Daoy (cell line): Measurements from ENCODE around the gene CALCOCO2. TPM values are rescaled to one million over a fixed set of nuclear protein-coding genes. Genes with fewer than 3 reads are reported as not detected.
"Not testable (repeated sequence)": the region's sequence is repeated elsewhere in the genome, so short reads cannot be mapped to it uniquely, and the experiment has no call there.

ENCODE experiments used
- DNase-seq: peaks from one replicate; pipeline ENCODE4 v3.0.0-alpha.2; 2015; ENCODE audit warnings: low read depth
- total RNA-seq: library from RNA; depleted of rRNA; stranded (reverse); fragments of >200 nt; shearing (Covaris generic); gene quantifications from 2 replicates; pipeline ENCODE4 v1.2.3, GENCODE V29; 2014; rRNA removed

Gene CALCOCO2
- total RNA-seq = 11.0 and 20.9 TPM in 2 replicates

- peak; percentile 95 for DNase-seq
Measured at GRCh38 chr17:48830840-48831548, at the start of gene CALCOCO2. Gene CALCOCO2, plus strand, starts transcription at chr17:48831035. Its CDS starts 10,673 bp downstream, at chr17:48841708.

GRCh38 chr17:48787828-48788227 lies 43.0 kb upstream of the CALCOCO2 start:
- no peak for DNase-seq

- DNase-seq = no peak
Measured at GRCh38 chr17:48790607-48791127, 40.2 kb upstream of the CALCOCO2 start.

- peak; percentile 72 for DNase-seq
Measured at GRCh38 chr17:48791128-48792032, 39.5 kb upstream of the CALCOCO2 start.

- DNase-seq = no peak
Measured at GRCh38 chr17:48792033-48792798, 38.6 kb upstream of the CALCOCO2 start.

- DNase-seq = peak; percentile 48
Measured at GRCh38 chr17:48795444-48796162, 35.2 kb upstream of the CALCOCO2 start.

GRCh38 chr17:48796163-48796522 lies 34.7 kb upstream of the CALCOCO2 start:
- not testable (repeated sequence) for DNase-seq

- DNase-seq = no peak
Measured at GRCh38 chr17:48799069-48799723, 31.6 kb upstream of the CALCOCO2 start.

- DNase-seq = no peak
Measured at GRCh38 chr17:48800626-48801217, 30.1 kb upstream of the CALCOCO2 start.

- DNase-seq = peak; percentile 58
Measured at GRCh38 chr17:48804936-48805411, 25.9 kb upstream of the CALCOCO2 start.

GRCh38 chr17:48809182-48809581 lies 21.7 kb upstream of the CALCOCO2 start:
- DNase-seq = no peak

- DNase-seq = no peak
Measured at GRCh38 chr17:48812001-48812400, 18.8 kb upstream of the CALCOCO2 start.

- DNase-seq = peak; percentile 55
Measured at GRCh38 chr17:48814504-48814903, 16.3 kb upstream of the CALCOCO2 start.

GRCh38 chr17:48815311-48815710 lies 15.5 kb upstream of the CALCOCO2 start:
- DNase-seq = no peak

GRCh38 chr17:48816438-48816773 lies 14.4 kb upstream of the CALCOCO2 start:
- no peak for DNase-seq

- peak; percentile 87 for DNase-seq
Measured at GRCh38 chr17:48816774-48817590, 13.9 kb upstream of the CALCOCO2 start, which contains the start of gene TTLL6. Gene TTLL6, minus strand, starts transcription at chr17:48817229. Its CDS starts 157 bp downstream, at chr17:48817072.

GRCh38 chr17:48818361-48818841 lies 12.4 kb upstream of the CALCOCO2 start:
- DNase-seq = no peak

GRCh38 chr17:48819466-48819865 lies 11.4 kb upstream of the CALCOCO2 start:
- DNase-seq = peak; percentile 51

- not testable (repeated sequence) for DNase-seq
Measured at GRCh38 chr17:48820936-48821335, 9.9 kb upstream of the CALCOCO2 start.
